ENCODE results near the gene SH3RF3. TPM values are rescaled to one million over a fixed set of nuclear protein-coding genes. Genes with fewer than 3 reads are reported as not detected.

SH3RF3 gene
- total and polyA plus RNA-seq, 2 of the 13 experiments (the other 11 are each of a cell fraction or from before 2014, with no cell fraction given): 0.04 TPM; not detected in 1

- no peak for TF ChIP-seq CSRNP1 (CRISPR knock-in tag; IDR thresholded peaks at IDR 0.05)
- no peak for TF ChIP-seq TAF1 (CRISPR knock-in tag; IDR thresholded peaks at IDR 0.05)
- TF ChIP-seq TARDBP (CRISPR knock-in tag; IDR thresholded peaks at IDR 0.05): no peak
Measured at GRCh38 chr2:109288544-109289368, 159.8 kb downstream of the SH3RF3 start (continued).

GRCh38 chr2:109289504-109290222, 160.7 kb downstream of the SH3RF3 start:
- Histone ChIP-seq H3K79me2 (ENCODE audit: insufficient read depth, low read length) (no peaks in the 10 kb centered on the region), H3K27me3 (ENCODE audit: control insufficient read depth in 1 of 2, insufficient read depth in 2 of 2, low read length in 2 of 2) (peaks cover 2 to 3% of the 10 kb centered on the region in 2 experiments; a peak in 2 of 5 replicates), H2AFZ (ENCODE audit: low read length) (no peak overlapping the region), H3K9me3 (ENCODE audit: low read length) (no peaks in the 10 kb centered on the region), H3K27ac (ENCODE audit: extremely low read length, insufficient read depth, low read length) (no peak overlapping the region), H3K4me3 (replicated peaks in 1 of 3; ENCODE audit: insufficient read depth in 1 of 3, low read depth in 2 of 3, low read length in 3 of 3) (no peak overlapping the region), H3K4me2 (ENCODE audit: low read depth, low read length) (no peak overlapping the region), H3K36me3 (replicated peaks in 1 of 2; ENCODE audit: control insufficient read depth in 1 of 2, insufficient read depth in 2 of 2, low read length in 2 of 2) (no peaks in the 10 kb centered on the region), H4K20me1 (ENCODE audit: insufficient read depth, low read length) (no peaks in the 10 kb centered on the region), H3K9ac (ENCODE audit: insufficient read depth, low read depth, low read length) (no peak overlapping the region), H3K4me1 (ENCODE audit: insufficient read depth, low read length) (no peaks in the 10 kb centered on the region)
- 51% methylated on average over 8 of the region's 8 CpGs for WGBS (ENCODE audit: low lambda C conversion rate)
- in situ Hi-C loops (cut with HindIII; ENCODE audit: extremely low pct_ligation_motif_present, low pct_unique_long_range_greater_than_20kb) (no loop called here), intact Hi-C loops (cut with micrococcal nuclease; ENCODE audit: unreplicated experiment) (no loop called here)
- no peak for ATAC-seq
- DNase-seq (ENCODE audit: low spot score): no peak
- no peak for FAIRE-seq
- no TSS peak for BruUV-seq (replicated peaks)
- POLR2A ChIA-PET: no interaction called here
- CTCF ChIA-PET (ENCODE audit: low intra/inter-chr PET ratio, low total read pairs): no interaction called here
- TF ChIP-seq KDM5B (CRISPR knock-in tag; IDR thresholded peaks at IDR 0.05; ENCODE audit: borderline replicate concordance): no peak
- no peak for TF ChIP-seq NBN (conservative IDR thresholded peaks at IDR 0.05)
